OCI-LY1 (cell line): ENCODE data around the gene RTL9.

Source experiments
- CTCF ChIP-seq: fragments of 200-600 bp; sonication (generic), shearing (Covaris generic); IDR thresholded peaks from 2 replicates; pipeline ENCODE4 v1.5.1; 2017; ENCODE audit warnings: mild to moderate bottlenecking, antibody characterized with exemption, low read length, moderate library complexity, mixed read lengths
- EZH2 ChIP-seq: fragments of 200-600 bp; sonication (generic), shearing (Covaris generic); IDR thresholded peaks from 2 replicates; pipeline ENCODE4 v1.8.0; 2017; ENCODE audit warnings: borderline replicate concordance, mixed run types, mild to moderate bottlenecking, antibody characterized with exemption, low read length, moderate library complexity, mixed read lengths

GRCh38 chrX:110320381-110320987 lies 38.2 kb upstream of the RTL9 start:
- TF ChIP-seq CTCF = no peak; the same call in 1 of the 2 replicates
- TF ChIP-seq EZH2 = no peak
